Epithelial cell of esophagus (primary cell): ENCODE results near the gene MAPK8.
A peak's percentile ranks its signal among the peaks of the same experiment; 100 is the strongest.

Source experiments
- DNase-seq: peaks from one replicate; pipeline ENCODE4 v3.0.0; 2010; ENCODE audit warnings: low read depth
- H3K4me3 ChIP-seq: 2 replicates; pipeline ENCODE4 v1.5.1; 2011; ENCODE audit warnings: mild to moderate bottlenecking, low read length, control low read depth
- CTCF ChIP-seq: IDR thresholded peaks from 2 replicates; pipeline ENCODE4 v1.5.1; 2011; ENCODE audit warnings: low read depth, mild to moderate bottlenecking, low read length, control low read depth, inconsistent platforms; ENCODE audit not compliant: insufficient read depth; ENCODE audit errors: missing control alignments

Gene MAPK8

GRCh38 chr10:48444861-48445841 lies 138.7 kb downstream of the MAPK8 start:
- H3K4me3 ChIP-seq, result no peak overlapping the region
- no peak for TF ChIP-seq CTCF
- peak; percentile 24 for DNase-seq

GRCh38 chr10:48445932-48446331 lies 139.5 kb downstream of the MAPK8 start:
- no peak for DNase-seq
- TF ChIP-seq CTCF, result no peak
- H3K4me3 ChIP-seq, result no peak overlapping the region

- no peak for TF ChIP-seq CTCF
- H3K4me3 ChIP-seq, result no peak overlapping the region
- no peak for DNase-seq
Measured at GRCh38 chr10:48446785-48447184, 140.3 kb downstream of the MAPK8 start.

- TF ChIP-seq CTCF, result no peak
- DNase-seq, result no peak
- H3K4me3 ChIP-seq, result no peak overlapping the region
Measured at GRCh38 chr10:48447356-48448215, 141.1 kb downstream of the MAPK8 start.

GRCh38 chr10:48448796-48449195 lies 142.3 kb downstream of the MAPK8 start:
- no peak overlapping the region for H3K4me3 ChIP-seq
- no peak for TF ChIP-seq CTCF
- DNase-seq, result peak; percentile 63

- H3K4me3 ChIP-seq, result no peak overlapping the region
- DNase-seq, result no peak
- no peak for TF ChIP-seq CTCF
Measured at GRCh38 chr10:48449501-48450232, 143.2 kb downstream of the MAPK8 start.
